ENCODE data around the gene DNAJC15. TPM values are rescaled to one million over a fixed set of nuclear protein-coding genes. Genes with fewer than 3 reads are reported as not detected.

The DNAJC15 gene
- total RNA-seq, 1 experiment from 2014 or later = 10.8 TPM

- Histone ChIP-seq H3K4me2 (ENCODE audit: low read length) (no peak overlapping the region), H3K9me2 (ENCODE audit: insufficient read depth) (no peaks in the 10 kb centered on the region), H3K9me3 (ENCODE audit: control insufficient read depth in 1 of 2, insufficient read depth in 1 of 2, low read depth in 1 of 2, low read length in 2 of 2) (no peaks in the 10 kb centered on the region), H3K27me3 (ENCODE audit: insufficient read depth, low read length) (no peaks in the 10 kb centered on the region), H3K4me3 (replicated peaks in 1 of 2; ENCODE audit: low read depth in 1 of 2, low read length in 2 of 2) (no peak overlapping the region), H3K9ac (ENCODE audit: low read length) (no peak overlapping the region), H3K27ac (ENCODE audit: low read depth, low read length) (no peak overlapping the region), H3K4me1 (ENCODE audit: control insufficient read depth in 1 of 2, insufficient read depth in 2 of 2, low read length in 2 of 2) (no peaks in the 10 kb centered on the region), H2AFZ (ENCODE audit: low read depth, low read length, poor library complexity, severe bottlenecking) (no peak overlapping the region), H3K79me2 (ENCODE audit: insufficient read depth, low read length) (no peaks in the 10 kb centered on the region), H3K36me3 (ENCODE audit: control insufficient read depth in 1 of 2, insufficient read depth in 2 of 2, low read length in 2 of 2) (no peaks in the 10 kb centered on the region), H4K20me1 (ENCODE audit: insufficient read depth) (no peaks in the 10 kb centered on the region)
- TF ChIP-seq RAD21 (IDR thresholded peaks at IDR 0.05; ENCODE audit: low read depth) (no peak), POLR2A (IDR thresholded peaks at IDR 0.05; ENCODE audit: borderline replicate concordance, extremely low read depth, insufficient read depth, insufficient read length) (no peak), JUND (IDR thresholded peaks at IDR 0.05) (no peak), MAX (IDR thresholded peaks at IDR 0.05) (no peak), FOSL1 (IDR thresholded peaks at IDR 0.05; ENCODE audit: low read depth) (no peak), ZNF274 (IDR thresholded peaks at IDR 0.05; ENCODE audit: low read depth, low read length) (no peak), EZH2phosphoT487 (IDR thresholded peaks at IDR 0.05; ENCODE audit: borderline replicate concordance) (no peak), SRF (IDR thresholded peaks at IDR 0.05; ENCODE audit: low read depth) (no peak), CBX3 (IDR thresholded peaks at IDR 0.05; ENCODE audit: low read depth) (no peak), CTCF (IDR thresholded peaks at IDR 0.05 in 2 of 3, conservative IDR thresholded peaks at IDR 0.05 in 1 of 3; ENCODE audit: borderline replicate concordance in 1 of 3, insufficient read depth in 1 of 3, low read depth in 2 of 3, low read length in 2 of 3) (no peak), SIN3A (IDR thresholded peaks at IDR 0.05; ENCODE audit: low read depth) (no peak), ATF3 (IDR thresholded peaks at IDR 0.05) (no peak), REST (IDR thresholded peaks at IDR 0.05; ENCODE audit: low read depth) (no peak), YY1 (IDR thresholded peaks at IDR 0.05; ENCODE audit: extremely low read depth, insufficient replicate concordance, low read depth, low read length) (no peak), SP1 (IDR thresholded peaks at IDR 0.05; ENCODE audit: low read depth) (no peak), CEBPB (IDR thresholded peaks at IDR 0.05; ENCODE audit: low read depth) (no peak), ZFX (IDR thresholded peaks at IDR 0.05) (no peak), ZBTB33 (IDR thresholded peaks at IDR 0.05; ENCODE audit: extremely low read depth, insufficient replicate concordance, low read length) (no peak), POLR2AphosphoS5 (IDR thresholded peaks at IDR 0.05; ENCODE audit: low read depth, low read length) (no peak), ELF1 (IDR thresholded peaks at IDR 0.05; ENCODE audit: borderline replicate concordance, low read depth) (no peak)
- ChIA-PET RAD21 (ENCODE audit: low non-redundant PET in 1 of 2, low total read pairs in 2 of 2, uncharacterized antibody in 2 of 2, unreplicated experiment in 2 of 2) (no interaction called here), CTCF (interaction anchor here (2.8 kb wide), 1 partner anchor 718 kb away, joined by 24 read pairs; no protein-coding TSS in a partner anchor), POLR2A (no interaction called here)
- DNase-seq (ENCODE audit: low read depth, low spot score) (no peak), ATAC-seq (no peak)
- intact Hi-C loops (cut with micrococcal nuclease) = loop anchor here (5.0 kb wide), 1 partner anchor 786 kb away; no protein-coding TSS in a partner anchor
- BruUV-seq (replicated peaks) = no TSS peak
These were observed 62.8 kb downstream of the DNAJC15 start for GRCh38 chr13:43086181-43086580.

Measured in HCT116 (cell line).